Measurements from ENCODE around the gene SEMA4D. TPM values are rescaled to one million over a fixed set of nuclear protein-coding genes. Genes with fewer than 3 reads are reported as not detected.

The SEMA4D gene
- polyA plus RNA-seq, 1 donor from 2014 or later: 34.0 TPM

DNA sequence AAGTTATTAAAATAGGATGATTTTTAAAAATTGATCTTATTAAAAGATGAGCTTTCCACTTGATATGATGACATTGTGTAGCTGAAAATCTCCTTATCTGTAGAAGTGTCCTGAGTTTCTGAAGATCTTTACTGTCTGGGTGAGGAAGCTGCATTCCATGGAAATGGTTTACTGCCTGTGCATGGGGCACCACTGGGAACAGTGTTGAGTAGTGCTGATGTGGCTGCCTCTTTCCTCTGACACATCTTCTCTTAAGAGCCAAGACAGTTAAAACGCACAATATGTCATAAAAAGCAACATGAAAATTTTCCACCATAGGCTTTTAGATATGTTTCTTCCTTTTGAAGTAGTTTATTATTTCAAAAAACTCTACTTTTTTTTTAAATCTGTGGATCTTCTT, 155.0 kb downstream of the SEMA4D start:
- Histone ChIP-seq H3K27me3 (ENCODE audit: insufficient read depth, low read depth, low read length) (no peaks in the 10 kb centered on the region), H3K4me2 (ENCODE audit: low read length) (no peak overlapping the region), H3K36me3 (ENCODE audit: insufficient read depth, low read length) (peaks cover 40% of the 10 kb centered on the region), H3F3A (ENCODE audit: insufficient read depth, low read length, poor library complexity, severe bottlenecking) (no peaks in the 10 kb centered on the region), H3K79me2 (replicated peaks; ENCODE audit: insufficient read depth, low read length) (peaks cover 2% of the 10 kb centered on the region), H3K9ac (ENCODE audit: low read length) (no peak overlapping the region), H2AFZ (ENCODE audit: low read depth, low read length) (no peak overlapping the region), H3K27ac (ENCODE audit: low read length) (no peak overlapping the region), H4K20me1 (ENCODE audit: insufficient read depth) (no peaks in the 10 kb centered on the region), H3K9me3 (ENCODE audit: low read length) (no peaks in the 10 kb centered on the region), H3K4me3 (ENCODE audit: low read length) (no peak overlapping the region), H3K9me2 (ENCODE audit: insufficient read depth, low read length) (no peaks in the 10 kb centered on the region)
- no peak for TF ChIP-seq POLR2AphosphoS5 (IDR thresholded peaks at IDR 0.05)
- TF ChIP-seq, protein P1, sequence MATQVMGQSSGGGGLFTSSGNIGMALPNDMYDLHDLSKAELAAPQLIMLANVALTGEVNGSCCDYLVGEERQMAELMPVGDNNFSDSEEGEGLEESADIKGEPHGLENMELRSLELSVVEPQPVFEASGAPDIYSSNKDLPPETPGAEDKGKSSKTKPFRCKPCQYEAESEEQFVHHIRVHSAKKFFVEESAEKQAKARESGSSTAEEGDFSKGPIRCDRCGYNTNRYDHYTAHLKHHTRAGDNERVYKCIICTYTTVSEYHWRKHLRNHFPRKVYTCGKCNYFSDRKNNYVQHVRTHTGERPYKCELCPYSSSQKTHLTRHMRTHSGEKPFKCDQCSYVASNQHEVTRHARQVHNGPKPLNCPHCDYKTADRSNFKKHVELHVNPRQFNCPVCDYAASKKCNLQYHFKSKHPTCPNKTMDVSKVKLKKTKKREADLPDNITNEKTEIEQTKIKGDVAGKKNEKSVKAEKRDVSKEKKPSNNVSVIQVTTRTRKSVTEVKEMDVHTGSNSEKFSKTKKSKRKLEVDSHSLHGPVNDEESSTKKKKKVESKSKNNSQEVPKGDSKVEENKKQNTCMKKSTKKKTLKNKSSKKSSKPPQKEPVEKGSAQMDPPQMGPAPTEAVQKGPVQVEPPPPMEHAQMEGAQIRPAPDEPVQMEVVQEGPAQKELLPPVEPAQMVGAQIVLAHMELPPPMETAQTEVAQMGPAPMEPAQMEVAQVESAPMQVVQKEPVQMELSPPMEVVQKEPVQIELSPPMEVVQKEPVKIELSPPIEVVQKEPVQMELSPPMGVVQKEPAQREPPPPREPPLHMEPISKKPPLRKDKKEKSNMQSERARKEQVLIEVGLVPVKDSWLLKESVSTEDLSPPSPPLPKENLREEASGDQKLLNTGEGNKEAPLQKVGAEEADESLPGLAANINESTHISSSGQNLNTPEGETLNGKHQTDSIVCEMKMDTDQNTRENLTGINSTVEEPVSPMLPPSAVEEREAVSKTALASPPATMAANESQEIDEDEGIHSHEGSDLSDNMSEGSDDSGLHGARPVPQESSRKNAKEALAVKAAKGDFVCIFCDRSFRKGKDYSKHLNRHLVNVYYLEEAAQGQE (IDR thresholded peaks at IDR 0.05; ENCODE audit: borderline replicate concordance): no peak
- TF ChIP-seq SMC3 (conservative IDR thresholded peaks at IDR 0.05; ENCODE audit: poor library complexity): no peak
- TF ChIP-seq EZH2 (IDR thresholded peaks at IDR 0.05; ENCODE audit: borderline replicate concordance, insufficient read depth, low read length, poor library complexity, severe bottlenecking): no peak
- TF ChIP-seq, protein P2, sequence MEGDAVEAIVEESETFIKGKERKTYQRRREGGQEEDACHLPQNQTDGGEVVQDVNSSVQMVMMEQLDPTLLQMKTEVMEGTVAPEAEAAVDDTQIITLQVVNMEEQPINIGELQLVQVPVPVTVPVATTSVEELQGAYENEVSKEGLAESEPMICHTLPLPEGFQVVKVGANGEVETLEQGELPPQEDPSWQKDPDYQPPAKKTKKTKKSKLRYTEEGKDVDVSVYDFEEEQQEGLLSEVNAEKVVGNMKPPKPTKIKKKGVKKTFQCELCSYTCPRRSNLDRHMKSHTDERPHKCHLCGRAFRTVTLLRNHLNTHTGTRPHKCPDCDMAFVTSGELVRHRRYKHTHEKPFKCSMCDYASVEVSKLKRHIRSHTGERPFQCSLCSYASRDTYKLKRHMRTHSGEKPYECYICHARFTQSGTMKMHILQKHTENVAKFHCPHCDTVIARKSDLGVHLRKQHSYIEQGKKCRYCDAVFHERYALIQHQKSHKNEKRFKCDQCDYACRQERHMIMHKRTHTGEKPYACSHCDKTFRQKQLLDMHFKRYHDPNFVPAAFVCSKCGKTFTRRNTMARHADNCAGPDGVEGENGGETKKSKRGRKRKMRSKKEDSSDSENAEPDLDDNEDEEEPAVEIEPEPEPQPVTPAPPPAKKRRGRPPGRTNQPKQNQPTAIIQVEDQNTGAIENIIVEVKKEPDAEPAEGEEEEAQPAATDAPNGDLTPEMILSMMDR (IDR thresholded peaks at IDR 0.05; ENCODE audit: poor library complexity, severe bottlenecking): no peak

DNA sequence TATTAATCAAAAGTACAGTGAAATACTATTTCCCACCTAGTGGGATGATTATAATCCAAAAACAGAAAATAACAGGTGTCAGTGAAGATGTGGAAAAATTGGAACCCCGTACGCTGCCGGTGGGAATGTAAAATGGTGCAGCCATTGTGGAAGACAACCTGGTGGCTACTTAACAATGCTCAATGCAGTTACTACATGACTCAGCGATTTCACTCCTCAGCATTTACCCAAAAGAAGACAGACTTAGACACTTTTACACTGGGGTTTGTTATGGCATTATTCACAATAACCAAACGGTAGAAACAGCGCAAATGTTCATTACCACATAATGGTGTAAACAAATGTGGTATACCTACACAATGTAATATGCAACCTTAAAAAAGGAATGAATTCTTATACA, 155.7 kb downstream of the SEMA4D start:
- Histone ChIP-seq H3F3A (ENCODE audit: insufficient read depth, low read length, poor library complexity, severe bottlenecking) (no peaks in the 10 kb centered on the region), H4K20me1 (ENCODE audit: insufficient read depth) (no peaks in the 10 kb centered on the region), H3K4me2 (ENCODE audit: low read length) (no peak overlapping the region), H3K4me3 (ENCODE audit: low read length) (no peak overlapping the region), H3K9ac (ENCODE audit: low read length) (no peak overlapping the region), H2AFZ (ENCODE audit: low read depth, low read length) (no peak overlapping the region), H3K27ac (ENCODE audit: low read length) (no peak overlapping the region), H3K79me2 (replicated peaks; ENCODE audit: insufficient read depth, low read length) (peaks cover 2% of the 10 kb centered on the region), H3K36me3 (ENCODE audit: insufficient read depth, low read length) (peaks cover 40% of the 10 kb centered on the region), H3K9me3 (ENCODE audit: low read length) (no peaks in the 10 kb centered on the region), H3K27me3 (ENCODE audit: insufficient read depth, low read depth, low read length) (no peaks in the 10 kb centered on the region), H3K9me2 (ENCODE audit: insufficient read depth, low read length) (no peaks in the 10 kb centered on the region)
- TF ChIP-seq TAF1 (IDR thresholded peaks at IDR 0.05; ENCODE audit: low read depth) (no peak), RAD21 (conservative IDR thresholded peaks at IDR 0.05) (no peak)
- TF ChIP-seq, protein P1 (IDR thresholded peaks at IDR 0.05; ENCODE audit: borderline replicate concordance): no peak
